Vagina (tissue), 2 donors: ENCODE data around the gene WDR45B. TPM values are rescaled to one million over a fixed set of nuclear protein-coding genes. Genes with fewer than 3 reads are reported as not detected.

Experiments used
- DNase-seq, 2 donors: peaks; one replicate each; pipeline ENCODE4 v3.0.0-alpha.2; 2017; ENCODE audit errors: extremely low spot score in 2 of 2
- H3K27ac ChIP-seq: fragments of 200-600 bp; sonication (generic); one replicate; pipeline ENCODE4 v1.5.1; 2019
- H3K27me3 ChIP-seq: fragments of 200-600 bp; sonication (generic); one replicate; pipeline ENCODE4 v1.5.1; 2019
- H3K36me3 ChIP-seq, 2 donors: fragments of 200-600 bp; sonication (generic); one replicate each; pipeline ENCODE4 v1.5.1; 2017 to 2019
- H3K4me1 ChIP-seq: fragments of 200-600 bp; sonication (generic); one replicate; pipeline ENCODE4 v1.5.1; 2019
- H3K4me3 ChIP-seq, 2 donors: fragments of 200-600 bp; sonication (generic); 1 replicate in 1 of 2; 2 replicates in 1 of 2; pipeline ENCODE4 v1.5.1; 2016 to 2019
- H3K9me3 ChIP-seq: fragments of 200-600 bp; sonication (generic); one replicate; pipeline ENCODE4 v1.5.1; 2019
- POLR2A ChIP-seq, 2 donors: fragments of 450-650 bp; IDR thresholded peaks; one replicate each; pipeline ENCODE4 v1.6.1; 2017; ENCODE audit warnings: antibody characterized with exemption in 2 of 2, mild to moderate bottlenecking in 2 of 2, moderate library complexity in 2 of 2
- POLR2AphosphoS5 ChIP-seq, 2 donors: sonication (generic); formaldehyde crosslinking; IDR thresholded peaks; one replicate each; pipeline ENCODE4 v1.9.0; 2017; ENCODE audit warnings: antibody characterized with exemption in 2 of 2, mild to moderate bottlenecking in 2 of 2, low read depth in 1 of 2; ENCODE audit not compliant: insufficient read depth in 1 of 2
- intact Hi-C: fragments of 100-400 bp; cut with DNase I; formaldehyde crosslinking; loops from one replicate; pipeline ENCODE4 v1.15.1; 2023
- total RNA-seq: library from RNA; depleted of rRNA; stranded (reverse); fragments of >200 nt; gene quantifications from one replicate; pipeline ENCODE4 v1.2.3, GENCODE V29; 2016
- TF ChIP-seq, protein P1 (sequence below), 3 experiments: fragments of 450-650 bp in 2 of 3; fragments of 200-600 bp in 1 of 3; sonication (generic) in 1 of 3; IDR thresholded peaks; one replicate each; pipeline ENCODE4 v1.5.1; 2017 to 2019; ENCODE audit warnings: antibody characterized with exemption in 3 of 3, mild to moderate bottlenecking in 2 of 3, moderate library complexity in 2 of 3

WDR45B gene
- total RNA-seq, 1 donor from 2014 or later: 86.4 TPM

DNA sequence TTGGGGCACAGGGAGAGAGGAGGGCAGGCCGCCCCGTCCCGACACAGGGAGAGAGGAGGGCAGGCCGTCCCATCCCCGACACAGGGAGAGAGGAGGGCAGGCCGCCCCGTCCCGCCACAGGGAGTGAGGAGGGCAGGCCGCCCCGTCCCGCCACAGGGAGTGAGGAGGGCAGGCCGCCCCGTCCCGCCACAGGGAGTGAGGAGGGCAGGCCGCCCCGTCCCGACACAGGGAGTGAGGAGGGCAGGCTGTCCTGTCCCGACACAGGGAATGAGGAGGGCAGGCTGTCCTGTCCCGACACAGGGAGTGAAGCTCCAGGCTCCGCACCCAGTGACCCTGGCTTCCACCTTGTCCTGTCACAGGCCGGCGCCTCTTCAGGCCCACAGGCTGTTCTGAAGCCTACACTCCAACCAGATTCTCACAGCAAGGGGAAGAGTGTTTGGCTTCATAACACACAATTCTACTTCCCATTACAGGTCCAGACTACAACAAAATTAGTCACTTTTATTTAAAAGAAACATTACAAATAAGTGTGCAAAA is 34.1 kb downstream of the WDR45B start:
- Histone ChIP-seq H3K36me3 (peaks cover 0 to 54% of the 10 kb centered on the region in 2 donors), H3K9me3 (no peaks in the 10 kb centered on the region), H3K4me1 (no peaks in the 10 kb centered on the region), H3K4me3 (no peak overlapping the region), H3K27ac (no peak overlapping the region), H3K27me3 (no peaks in the 10 kb centered on the region)
- intact Hi-C loops: no loop called here
- no peak for DNase-seq
- TF ChIP-seq POLR2AphosphoS5 (IDR thresholded peaks at IDR 0.05; ENCODE audit: insufficient read depth in 1 of 2, low read depth in 1 of 2) (no peak), POLR2A (IDR thresholded peaks at IDR 0.05) (no peak)
- TF ChIP-seq, protein P1, sequence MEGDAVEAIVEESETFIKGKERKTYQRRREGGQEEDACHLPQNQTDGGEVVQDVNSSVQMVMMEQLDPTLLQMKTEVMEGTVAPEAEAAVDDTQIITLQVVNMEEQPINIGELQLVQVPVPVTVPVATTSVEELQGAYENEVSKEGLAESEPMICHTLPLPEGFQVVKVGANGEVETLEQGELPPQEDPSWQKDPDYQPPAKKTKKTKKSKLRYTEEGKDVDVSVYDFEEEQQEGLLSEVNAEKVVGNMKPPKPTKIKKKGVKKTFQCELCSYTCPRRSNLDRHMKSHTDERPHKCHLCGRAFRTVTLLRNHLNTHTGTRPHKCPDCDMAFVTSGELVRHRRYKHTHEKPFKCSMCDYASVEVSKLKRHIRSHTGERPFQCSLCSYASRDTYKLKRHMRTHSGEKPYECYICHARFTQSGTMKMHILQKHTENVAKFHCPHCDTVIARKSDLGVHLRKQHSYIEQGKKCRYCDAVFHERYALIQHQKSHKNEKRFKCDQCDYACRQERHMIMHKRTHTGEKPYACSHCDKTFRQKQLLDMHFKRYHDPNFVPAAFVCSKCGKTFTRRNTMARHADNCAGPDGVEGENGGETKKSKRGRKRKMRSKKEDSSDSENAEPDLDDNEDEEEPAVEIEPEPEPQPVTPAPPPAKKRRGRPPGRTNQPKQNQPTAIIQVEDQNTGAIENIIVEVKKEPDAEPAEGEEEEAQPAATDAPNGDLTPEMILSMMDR (IDR thresholded peaks at IDR 0.05): no peak

DNA sequence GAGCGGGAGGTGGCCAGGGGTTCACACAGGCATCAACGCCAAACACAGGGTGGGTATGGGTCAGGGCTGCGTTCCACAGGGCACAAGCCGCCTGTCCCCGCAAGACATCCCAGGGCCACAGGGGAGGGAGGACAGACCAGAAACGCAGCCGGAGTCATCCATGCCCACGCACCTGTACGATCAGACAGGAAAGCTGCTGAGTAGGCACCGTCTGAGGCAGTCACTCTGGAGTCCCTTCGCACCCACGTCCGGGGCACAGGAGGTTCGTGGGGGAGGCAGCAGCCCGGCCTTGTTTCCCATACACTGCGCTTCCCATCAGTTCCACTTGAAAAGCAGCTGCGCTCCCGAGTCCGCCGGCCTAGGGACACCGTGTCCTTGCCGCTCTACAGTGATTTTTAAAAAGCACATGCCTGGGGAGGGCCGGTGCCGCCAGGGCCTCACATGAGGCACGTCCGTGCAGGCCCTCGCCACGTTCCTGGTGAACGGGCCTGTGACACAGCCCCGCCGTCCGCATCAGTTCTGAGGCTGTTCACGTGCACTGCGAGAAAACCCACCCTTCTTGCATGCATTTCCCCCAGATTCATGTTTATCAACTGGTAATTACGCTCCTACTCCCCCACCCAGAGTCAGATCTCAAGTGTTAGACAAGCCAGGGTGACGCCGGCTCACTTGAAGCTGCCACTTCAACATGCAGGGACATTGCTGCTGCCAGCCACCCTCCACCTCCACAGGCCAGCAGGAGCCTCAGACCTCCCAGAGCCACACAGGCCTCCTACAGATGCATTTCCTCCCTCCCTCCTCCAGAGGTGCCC is 34.8 kb downstream of the WDR45B start:
- H3K36me3 ChIP-seq: peaks cover 0 to 47% of the 10 kb centered on the region in 2 donors
- intact Hi-C loops: no loop called here
- H3K27ac ChIP-seq: no peak overlapping the region

DNA sequence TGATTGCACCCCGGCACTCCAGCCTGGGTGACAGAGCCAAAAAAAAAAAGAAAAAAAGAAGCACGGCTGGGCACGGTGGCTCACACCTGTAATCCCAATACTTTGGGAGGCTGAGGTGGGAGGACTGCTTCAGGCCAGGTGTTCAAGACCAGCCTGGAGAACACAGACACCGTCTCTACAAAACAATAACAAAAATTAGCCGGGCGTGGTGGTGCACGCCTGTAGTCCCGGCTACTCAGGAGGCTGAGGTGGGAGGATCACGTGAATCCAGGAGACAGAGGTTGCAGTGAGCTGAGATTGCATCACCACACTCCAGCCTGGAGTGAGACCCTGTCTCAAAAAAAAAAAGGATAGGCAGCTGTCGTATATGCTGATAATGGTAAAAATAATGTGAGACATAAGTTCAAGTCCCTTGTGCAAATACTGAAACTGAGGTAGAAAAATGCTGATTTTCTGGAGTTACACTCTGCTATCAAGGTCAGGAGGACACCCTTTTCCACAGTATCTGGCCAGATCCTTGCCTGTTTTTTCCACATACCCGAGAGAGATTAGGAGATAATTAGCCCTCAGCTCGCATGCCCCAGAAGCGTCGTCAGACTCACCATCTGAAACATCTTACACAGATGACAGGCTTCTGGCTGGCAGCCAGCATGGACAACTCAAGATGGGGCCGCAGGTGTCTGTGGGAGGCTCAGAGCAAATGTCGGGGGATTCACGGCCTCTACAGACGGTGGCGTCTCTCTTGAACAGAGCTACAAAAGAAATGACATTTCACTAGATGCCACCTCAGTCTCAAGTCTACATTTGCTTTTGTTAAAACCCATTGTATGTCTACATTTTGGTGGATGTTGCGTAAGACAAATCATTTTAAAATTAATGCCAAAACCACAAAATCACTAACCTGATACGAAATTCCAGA is 36.8 kb downstream of the WDR45B start:
- H3K36me3 ChIP-seq: peaks cover 0 to 29% of the 10 kb centered on the region in 2 donors
- DNase-seq: no peak

More for the DNA sequence above, 34.8 kb downstream of the WDR45B start:
- H3K27me3 ChIP-seq: no peaks in the 10 kb centered on the region
- no peak overlapping the region for H3K4me3 ChIP-seq
- no peak for TF ChIP-seq POLR2A (IDR thresholded peaks at IDR 0.05)
- TF ChIP-seq POLR2AphosphoS5 (IDR thresholded peaks at IDR 0.05; ENCODE audit: insufficient read depth in 1 of 2, low read depth in 1 of 2): peak in 1 of 2 donors; percentile 11
- no peak for DNase-seq
- no peaks in the 10 kb centered on the region for H3K4me1 ChIP-seq
- no peaks in the 10 kb centered on the region for H3K9me3 ChIP-seq

DNA sequence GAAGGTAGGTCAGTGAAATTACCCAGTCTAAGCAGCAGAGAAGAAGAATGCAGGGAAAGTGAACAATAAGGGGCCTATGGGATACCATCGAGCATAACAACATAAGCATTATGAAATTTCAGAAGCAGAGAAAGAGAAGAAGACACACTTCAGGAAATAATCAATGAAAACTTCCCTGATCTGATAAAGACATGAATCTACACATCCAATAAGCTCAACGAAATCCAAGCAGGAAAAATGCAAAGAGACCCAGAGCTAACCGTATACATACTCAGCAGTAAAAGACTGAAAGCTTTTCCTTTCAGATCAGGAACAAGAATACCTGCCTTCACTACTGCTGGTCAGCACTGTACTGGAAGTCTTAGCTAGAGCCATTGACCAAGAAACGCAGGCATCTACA is 38.6 kb downstream of the WDR45B start:
- DNase-seq: no peak
- Histone ChIP-seq H3K36me3 (peaks cover 0 to 12% of the 10 kb centered on the region in 2 donors), H3K4me1 (peaks cover 5% of the 10 kb centered on the region), H3K27ac (no peak overlapping the region), H3K27me3 (no peaks in the 10 kb centered on the region), H3K9me3 (no peaks in the 10 kb centered on the region), H3K4me3 (no peak overlapping the region)
- TF ChIP-seq POLR2AphosphoS5 (IDR thresholded peaks at IDR 0.05; ENCODE audit: insufficient read depth in 1 of 2, low read depth in 1 of 2) (no peak), POLR2A (IDR thresholded peaks at IDR 0.05) (no peak)
- TF ChIP-seq, protein P1 (IDR thresholded peaks at IDR 0.05): no peak
- intact Hi-C loops: no loop called here

More for the DNA sequence above, 36.8 kb downstream of the WDR45B start:
- H3K9me3 ChIP-seq: no peaks in the 10 kb centered on the region
- intact Hi-C loops: no loop called here
- H3K27ac ChIP-seq: no peak overlapping the region
- no peaks in the 10 kb centered on the region for H3K27me3 ChIP-seq
- H3K4me3 ChIP-seq: no peak overlapping the region
- no peaks in the 10 kb centered on the region for H3K4me1 ChIP-seq
- no peak for TF ChIP-seq POLR2A (IDR thresholded peaks at IDR 0.05)
- TF ChIP-seq, protein P1 (IDR thresholded peaks at IDR 0.05): no peak
- TF ChIP-seq POLR2AphosphoS5 (IDR thresholded peaks at IDR 0.05; ENCODE audit: insufficient read depth in 1 of 2, low read depth in 1 of 2): no peak

DNA sequence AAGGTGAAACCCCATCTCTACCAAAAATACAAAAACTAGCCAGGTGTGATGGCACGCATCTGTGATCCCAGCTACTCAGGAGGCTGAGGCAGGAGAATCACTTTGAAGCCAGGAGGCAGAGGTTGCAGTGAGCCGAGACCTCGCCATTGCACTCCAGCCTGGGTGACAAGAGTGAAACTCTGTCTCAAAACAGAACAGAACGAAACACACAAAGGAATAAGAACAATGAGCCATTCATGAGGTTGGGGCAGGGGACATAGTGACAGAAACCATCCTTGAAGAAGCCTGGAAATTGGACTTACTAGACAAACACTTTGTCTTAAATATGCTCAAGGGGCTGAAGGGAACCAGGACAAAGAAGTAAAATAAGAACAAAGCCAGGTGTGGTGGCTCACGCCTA is 39.4 kb downstream of the WDR45B start:
- no peak for DNase-seq
- Histone ChIP-seq H3K4me1 (peaks cover 5% of the 10 kb centered on the region), H3K9me3 (no peaks in the 10 kb centered on the region), H3K36me3 (peaks cover 0 to 12% of the 10 kb centered on the region in 2 donors), H3K4me3 (no peak overlapping the region), H3K27me3 (no peaks in the 10 kb centered on the region), H3K27ac (no peak overlapping the region)
- TF ChIP-seq, protein P1 (IDR thresholded peaks at IDR 0.05): no peak
- TF ChIP-seq POLR2A (IDR thresholded peaks at IDR 0.05): no peak
- TF ChIP-seq POLR2AphosphoS5 (IDR thresholded peaks at IDR 0.05; ENCODE audit: insufficient read depth in 1 of 2, low read depth in 1 of 2): no peak
- intact Hi-C loops: no loop called here
